Stimulated activated CD8-positive, alpha-beta memory T cell treated with anti-CD3 and anti-CD28 coated beads, Interleukin-2, amount 100 ng/mL, for 1 hour (primary cell): Measurements from ENCODE around the gene ESRP2.

Source experiments
- DNase-seq, 2 donors: peaks; one replicate each; pipeline ENCODE4 v3.0.0-alpha.2; 2020; ENCODE audit warnings: low read depth in 2 of 2

Gene ESRP2

GRCh38 chr16:68263559-68264127, 27.7 kb upstream of the ESRP2 start:
- no peak for DNase-seq

DNA sequence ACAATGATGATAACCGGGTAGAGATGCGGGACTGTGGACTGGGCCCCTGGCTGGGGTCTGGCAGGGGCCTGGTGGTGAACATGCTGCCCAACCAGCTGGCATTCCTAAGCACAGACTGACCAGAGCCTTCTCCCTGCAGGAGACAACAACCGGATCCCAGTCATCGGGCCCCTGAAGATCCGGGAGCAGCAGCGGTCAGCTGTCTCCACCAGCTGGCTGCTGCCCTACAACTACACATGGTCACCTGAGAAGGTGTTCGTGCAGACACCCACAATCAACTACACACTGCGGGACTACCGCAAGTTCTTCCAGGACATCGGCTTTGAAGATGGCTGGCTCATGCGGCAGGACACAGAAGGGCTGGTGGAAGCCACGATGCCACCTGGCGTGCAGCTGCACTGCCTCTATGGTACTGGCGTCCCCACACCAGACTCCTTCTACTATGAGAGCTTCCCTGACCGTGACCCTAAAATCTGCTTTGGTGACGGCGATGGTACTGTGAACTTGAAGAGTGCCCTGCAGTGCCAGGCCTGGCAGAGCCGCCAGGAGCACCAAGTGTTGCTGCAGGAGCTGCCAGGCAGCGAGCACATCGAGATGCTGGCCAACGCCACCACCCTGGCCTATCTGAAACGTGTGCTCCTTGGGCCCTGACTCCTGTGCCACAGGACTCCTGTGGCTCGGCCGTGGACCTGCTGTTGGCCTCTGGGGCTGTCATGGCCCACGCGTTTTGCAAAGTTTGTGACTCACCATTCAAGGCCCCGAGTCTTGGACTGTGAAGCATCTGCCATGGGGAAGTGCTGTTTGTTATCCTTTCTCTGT, 23.3 kb upstream of the ESRP2 start:
- no peak for DNase-seq

GRCh38 chr16:68257906-68258800, 22.2 kb upstream of the ESRP2 start:
- no peak for DNase-seq

DNA sequence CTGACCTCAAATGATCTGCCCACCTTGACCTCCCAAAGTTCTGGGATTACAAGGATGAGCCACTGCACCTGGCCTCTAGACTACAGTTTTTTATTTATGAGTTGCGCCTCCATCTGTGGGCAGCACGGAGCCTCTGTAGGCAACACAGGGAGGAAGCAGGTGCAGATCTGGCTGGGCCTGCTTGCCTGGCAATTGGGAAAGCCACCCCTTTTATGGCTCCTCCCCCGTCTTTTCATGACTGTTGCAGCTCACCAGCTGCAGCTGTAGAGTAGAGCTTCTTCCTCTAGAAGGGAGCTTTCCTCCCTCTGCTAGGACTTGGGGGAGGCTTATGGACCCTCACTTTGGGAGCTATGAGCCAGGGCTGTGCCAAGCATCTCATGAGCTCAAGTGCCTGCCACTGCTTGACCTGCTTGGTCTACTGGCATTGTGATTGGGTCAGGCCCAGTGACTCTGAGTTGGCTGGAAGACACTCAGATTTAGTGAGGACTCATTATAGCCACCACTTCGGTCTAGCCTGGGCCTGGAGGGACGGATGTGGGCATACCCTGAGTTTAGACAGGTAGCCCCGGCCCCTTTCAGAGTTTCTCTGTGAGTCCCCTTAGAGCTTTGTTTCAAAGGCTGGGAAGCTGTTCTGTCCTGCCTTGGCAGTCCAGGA, 21.5 kb upstream of the ESRP2 start:
- no peak for DNase-seq

DNA sequence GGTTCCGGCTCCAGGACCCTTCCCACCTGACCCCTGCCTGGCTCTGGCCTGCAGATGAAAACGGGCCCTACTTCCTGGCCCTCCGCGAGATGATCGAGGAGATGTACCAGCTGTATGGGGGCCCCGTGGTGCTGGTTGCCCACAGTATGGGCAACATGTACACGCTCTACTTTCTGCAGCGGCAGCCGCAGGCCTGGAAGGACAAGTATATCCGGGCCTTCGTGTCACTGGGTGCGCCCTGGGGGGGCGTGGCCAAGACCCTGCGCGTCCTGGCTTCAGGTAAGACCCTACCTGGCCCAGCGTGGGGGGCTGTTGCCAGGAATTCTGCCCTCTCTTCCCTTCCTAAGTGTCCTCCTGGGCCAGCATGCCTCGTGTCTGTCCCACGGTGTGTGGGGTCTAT, 19.8 kb upstream of the ESRP2 start:
- DNase-seq, result no peak

GRCh38 chr16:68253721-68254120, 17.8 kb upstream of the ESRP2 start:
- DNase-seq, result no peak

- DNase-seq, result no peak
Observed at GRCh38 chr16:68252383-68252782, 16.5 kb upstream of the ESRP2 start.

DNA sequence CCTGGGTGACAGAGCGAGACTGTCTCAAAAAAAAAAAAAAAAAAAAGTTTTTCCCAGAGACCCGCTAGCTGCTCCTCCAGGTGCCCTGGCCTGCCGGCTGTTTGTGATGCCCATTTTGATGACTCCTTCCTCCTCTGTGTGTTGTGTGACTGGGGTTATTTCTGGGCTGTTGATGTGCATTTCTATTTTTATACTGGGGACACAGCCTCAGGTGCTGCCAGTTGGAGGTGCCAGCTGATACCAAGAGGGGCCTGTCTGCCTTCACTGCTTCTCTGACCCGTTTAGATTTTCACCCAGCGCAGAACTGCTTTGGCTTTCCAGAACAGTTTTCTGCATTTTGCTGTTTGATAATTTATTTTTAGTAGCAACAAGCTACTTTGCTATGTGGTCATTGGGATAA, 15.9 kb upstream of the ESRP2 start:
- no peak for DNase-seq

DNA sequence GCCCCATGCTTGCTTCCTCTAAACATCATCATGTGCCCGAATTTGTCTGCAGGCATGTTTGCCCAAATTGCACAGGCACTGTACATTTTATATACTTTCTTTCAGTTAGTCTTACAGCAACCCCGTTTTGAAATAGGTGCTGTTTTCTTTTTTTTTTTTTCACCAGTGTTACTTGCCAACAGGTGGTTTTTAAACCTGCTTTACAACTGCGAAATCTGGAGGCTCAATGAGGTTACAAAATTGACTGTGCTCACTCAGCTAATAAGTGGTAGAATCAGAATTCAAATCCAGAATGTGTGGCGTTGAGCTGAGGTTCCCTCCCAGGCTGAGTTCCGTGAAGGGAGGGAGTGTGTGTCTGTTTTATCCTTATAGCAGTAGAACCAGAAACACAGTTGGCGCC, 15.0 kb upstream of the ESRP2 start:
- no peak for DNase-seq

GRCh38 chr16:68249371-68249770, 13.4 kb upstream of the ESRP2 start:
- no peak for DNase-seq

- DNase-seq, result no peak
Observed at GRCh38 chr16:68247932-68248331, 12.0 kb upstream of the ESRP2 start.

GRCh38 chr16:68247400-68247799, 11.5 kb upstream of the ESRP2 start:
- DNase-seq, result no peak

DNA sequence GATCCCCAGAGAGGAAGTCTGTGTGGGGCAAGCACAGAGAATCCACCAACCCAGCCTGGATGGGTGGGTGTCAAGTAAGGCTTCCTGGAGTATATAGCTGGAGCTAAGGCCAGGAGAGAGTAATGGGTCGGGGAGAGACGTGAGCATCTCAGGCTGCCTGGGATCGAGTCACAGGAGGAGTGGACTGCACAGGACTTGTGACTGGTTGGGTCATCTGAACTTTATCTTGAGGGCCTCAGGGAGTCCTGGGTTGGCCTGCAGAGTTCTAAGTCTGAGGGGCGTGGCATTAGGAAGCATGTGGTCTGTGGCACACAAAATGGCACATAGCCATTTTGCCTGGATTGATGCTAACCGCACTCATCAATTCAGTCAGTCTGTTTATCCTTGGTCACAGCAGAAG, 10.7 kb upstream of the ESRP2 start:
- DNase-seq, result no peak

DNA sequence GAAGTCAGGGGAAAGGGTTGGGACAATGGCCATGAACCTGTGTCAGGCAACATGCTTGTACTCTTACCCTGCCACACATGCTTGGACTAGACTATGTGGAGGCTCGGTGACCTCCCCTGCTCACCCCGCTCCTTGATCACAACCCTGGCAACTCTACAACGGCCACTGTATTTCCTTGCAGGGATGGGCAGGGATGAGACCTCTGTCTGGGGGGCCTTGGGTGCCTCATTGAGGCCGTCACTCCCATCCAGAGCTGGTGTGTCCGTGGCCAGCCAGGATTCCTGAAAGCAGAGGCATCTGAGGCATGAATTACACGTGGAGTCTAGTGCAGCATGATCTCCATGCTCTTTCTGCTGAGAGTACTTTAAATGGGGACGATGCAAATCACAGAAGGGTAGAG, 10.2 kb upstream of the ESRP2 start:
- no peak for DNase-seq

DNA sequence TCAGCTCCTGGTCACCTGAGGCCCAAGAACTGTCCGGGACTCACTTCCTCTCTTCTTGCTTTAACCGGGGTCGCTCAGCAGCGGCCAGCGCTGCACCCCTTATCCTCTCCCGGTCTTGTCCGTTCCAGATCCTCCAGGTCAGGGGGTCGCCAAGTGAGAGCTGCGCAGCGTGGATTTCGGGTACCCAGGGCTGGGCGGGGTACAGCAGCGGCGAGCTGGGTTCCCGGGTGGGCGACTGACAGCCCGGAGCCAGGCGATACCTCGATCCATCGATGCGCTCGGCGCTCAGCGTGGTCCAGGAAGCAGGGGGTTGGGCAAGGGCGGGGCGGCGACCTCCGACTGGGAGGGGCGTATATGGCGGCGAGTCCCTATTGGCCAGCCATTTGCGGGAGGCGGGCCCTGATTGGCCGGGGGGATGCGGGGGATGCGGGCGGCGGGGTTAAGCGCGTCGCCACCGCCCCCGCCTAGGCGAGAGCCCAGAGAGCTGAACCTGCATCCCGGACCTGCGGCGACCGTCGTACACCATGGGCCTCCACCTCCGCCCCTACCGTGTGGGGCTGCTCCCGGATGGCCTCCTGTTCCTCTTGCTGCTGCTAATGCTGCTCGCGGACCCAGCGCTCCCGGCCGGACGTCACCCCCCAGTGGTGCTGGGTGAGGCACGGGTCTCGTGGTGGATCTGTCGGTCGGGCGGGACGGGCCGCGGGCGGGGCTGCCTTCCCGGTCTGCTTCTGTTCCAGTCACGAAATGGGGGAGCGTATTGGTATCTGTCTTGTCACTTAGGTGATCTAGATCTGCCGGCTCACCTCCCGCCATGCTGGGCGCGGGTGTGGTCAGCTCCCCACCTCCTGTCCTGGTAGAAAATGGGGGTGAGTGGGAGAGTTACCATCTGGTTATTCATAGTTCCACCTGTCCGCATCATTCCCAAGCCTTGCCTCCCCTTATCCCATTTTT, 9.3 kb upstream of the ESRP2 start, which contains the start of gene PLA2G15:
Gene PLA2G15, plus strand, starts transcription at position 471 of the 951 bp plus-strand sequence. Its CDS starts 54 bp downstream, at position 525.
- peak; percentile 96 to 97 for DNase-seq

- no peak for DNase-seq
Observed at GRCh38 chr16:68244481-68244902, 8.6 kb upstream of the ESRP2 start.

- no peak for DNase-seq
Observed at GRCh38 chr16:68242926-68243858, 7.3 kb upstream of the ESRP2 start.

DNA sequence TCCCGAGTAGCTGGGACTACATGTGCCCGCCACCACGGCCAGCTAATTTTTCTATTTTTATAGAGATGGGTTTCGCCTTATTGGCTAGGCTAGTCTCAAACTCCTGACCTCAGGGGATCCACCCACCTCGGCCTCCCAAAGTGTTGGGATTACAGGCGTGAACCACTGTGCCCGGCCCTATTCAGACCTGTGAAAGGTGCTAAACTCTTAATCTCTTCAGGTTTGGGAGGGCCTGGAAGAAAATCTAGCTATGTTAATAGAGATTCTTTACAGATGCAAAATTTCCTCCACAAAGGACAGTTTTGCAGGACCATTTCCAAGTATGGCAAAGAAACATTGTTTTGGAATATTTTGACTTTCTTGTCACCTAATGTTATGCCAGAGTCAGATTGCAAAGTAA, 6.2 kb upstream of the ESRP2 start:
- no peak for DNase-seq

DNA sequence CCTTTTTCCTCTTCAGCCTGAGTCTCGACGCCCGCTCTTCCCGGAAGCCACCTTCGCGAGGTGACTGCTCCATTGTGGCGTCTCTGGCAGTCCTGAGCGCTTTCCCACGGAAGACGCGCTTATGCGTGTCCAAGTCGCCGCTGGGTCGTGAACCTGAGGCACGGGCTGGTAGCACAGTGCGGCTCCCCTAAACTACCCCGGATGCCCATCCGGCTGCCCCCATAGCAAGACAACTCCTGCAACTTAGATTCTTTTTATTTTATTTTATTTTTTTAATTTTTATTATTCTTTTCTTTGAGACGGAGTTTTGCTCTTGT, 2.1 kb upstream of the ESRP2 start:
- no peak for DNase-seq
